Ishikawa (cell line): Measurements from ENCODE around the gene CDC42EP1.

Experiments used
- MAX ChIP-seq: IDR thresholded peaks from 2 replicates; pipeline ENCODE4 v1.6.1; 2012
- TCF12 ChIP-seq: IDR thresholded peaks from 2 replicates; pipeline ENCODE4 v1.6.1; 2012; ENCODE audit warnings: low read depth
- ZBTB7A ChIP-seq: IDR thresholded peaks from 2 replicates; pipeline ENCODE4 v1.6.1; 2012; ENCODE audit warnings: low read depth

DNA sequence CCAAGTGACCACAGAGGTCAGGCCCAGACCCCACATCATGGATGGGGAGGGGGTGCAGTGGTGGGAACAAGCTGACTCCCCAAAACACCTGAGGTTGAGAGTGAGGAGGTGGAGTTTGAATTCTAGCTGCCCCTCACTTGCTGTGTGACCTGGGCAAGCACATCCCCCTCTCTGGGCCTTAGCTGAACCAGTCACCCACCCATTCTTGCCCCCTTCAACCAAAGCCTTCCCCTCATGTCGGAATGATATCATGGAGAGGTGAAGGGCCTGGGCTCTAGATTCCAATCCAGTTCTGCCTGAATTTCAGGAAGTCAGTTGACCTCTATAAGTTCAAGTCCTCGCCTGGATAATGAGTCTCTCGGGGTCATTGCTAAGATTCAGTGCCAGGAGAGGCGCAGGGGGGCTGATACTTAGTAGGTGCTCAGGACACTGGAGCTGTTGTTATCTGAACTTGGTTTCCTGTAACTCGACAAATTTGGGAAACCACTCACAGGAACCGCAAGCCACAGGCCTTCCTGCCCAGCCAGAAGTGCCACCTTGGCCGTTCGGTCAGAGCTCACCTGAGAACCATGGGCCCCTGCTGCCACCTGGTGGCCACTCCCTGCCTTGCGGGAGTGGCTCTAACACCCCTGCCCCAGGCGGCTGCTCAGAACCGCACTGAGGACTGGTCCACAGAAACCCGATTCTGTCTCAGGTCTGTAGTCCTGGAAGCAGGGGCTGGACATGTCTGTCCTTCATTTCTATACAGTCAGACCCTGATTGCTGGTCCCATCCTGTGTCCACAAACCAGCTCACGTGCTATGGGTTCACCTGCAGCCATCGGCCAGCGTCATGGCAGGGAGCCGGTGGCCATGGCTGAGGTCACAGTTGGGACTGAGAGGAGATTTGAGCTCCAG lies 6.9 kb downstream of the CDC42EP1 start:
- 0 out of 2 replicates have a peak, but pooled peaks have one; percentile 8 for TF ChIP-seq MAX
- no peak for TF ChIP-seq ZBTB7A
- TF ChIP-seq TCF12: no peak
